GM12865 (cell line): ENCODE results near the gene ATF4.

Experiments
- DNase-seq: peaks from one replicate; pipeline ENCODE4 v3.0.0; 2010; ENCODE audit warnings: low read depth
- H3K4me3 ChIP-seq: 2 replicates; pipeline ENCODE4 v1.5.1; 2011; ENCODE audit warnings: mild to moderate bottlenecking, low read depth, low read length, control low read depth
- CTCF ChIP-seq: IDR thresholded peaks from 2 replicates; pipeline ENCODE4 v1.5.1; 2011; ENCODE audit warnings: low read length, control low read depth, low read depth, inconsistent platforms; ENCODE audit not compliant: insufficient read depth; ENCODE audit errors: missing control alignments

ATF4 gene

GRCh38 chr22:39520226-39521105 is at the start of gene ATF4:
Gene ATF4, plus strand, starts transcription at chr22:39520562. Its CDS starts 884 bp downstream, at chr22:39521446.
- H3K4me3 ChIP-seq, result peak within 1 kb of the TSS; percentile 91
- peak; percentile 96 for DNase-seq
- no peak for TF ChIP-seq CTCF

- peak overlapping the region; percentile 28 for H3K4me3 ChIP-seq
- TF ChIP-seq CTCF, result no peak
- DNase-seq, result peak; percentile 83
Measured at GRCh38 chr22:39471381-39472141, 48.8 kb upstream of the ATF4 start.

GRCh38 chr22:39472570-39473556 is 47.5 kb upstream of the ATF4 start:
- no peak overlapping the region for H3K4me3 ChIP-seq
- peak; percentile 40 for DNase-seq
- no peak for TF ChIP-seq CTCF

GRCh38 chr22:39473851-39474250 is 46.5 kb upstream of the ATF4 start:
- no peak overlapping the region for H3K4me3 ChIP-seq
- TF ChIP-seq CTCF, result no peak
- DNase-seq, result no peak

- no peak overlapping the region for H3K4me3 ChIP-seq
- TF ChIP-seq CTCF, result no peak
- no peak for DNase-seq
Measured at GRCh38 chr22:39474351-39475111, 45.8 kb upstream of the ATF4 start.

GRCh38 chr22:39475337-39475736 is 45.0 kb upstream of the ATF4 start:
- no peak for TF ChIP-seq CTCF
- H3K4me3 ChIP-seq, result no peak overlapping the region
- DNase-seq, result no peak
